HS-5 (cell line): Measurements from ENCODE around the gene TMEM109.
"Not testable (repeated sequence)": the region's sequence is repeated elsewhere in the genome, so short reads cannot be mapped to it uniquely, and the experiment has no call there.

Experiments
- DNase-seq: peaks from one replicate; pipeline ENCODE4 v3.0.0-alpha.2; 2012; ENCODE audit warnings: low read depth

The TMEM109 gene

GRCh38 chr11:60878245-60879101 lies 35.5 kb upstream of the TMEM109 start:
- DNase-seq, result no peak

- no peak for DNase-seq
These were observed 34.9 kb upstream of the TMEM109 start for GRCh38 chr11:60879104-60879503.

- no peak for DNase-seq
These were observed 33.9 kb upstream of the TMEM109 start for GRCh38 chr11:60879971-60880588.

- no peak for DNase-seq
These were observed 33.2 kb upstream of the TMEM109 start for GRCh38 chr11:60880643-60881282.

GRCh38 chr11:60887556-60887955 lies 26.4 kb upstream of the TMEM109 start:
- DNase-seq, result no peak

GRCh38 chr11:60889869-60890311 lies 24.1 kb upstream of the TMEM109 start:
- DNase-seq, result no peak

GRCh38 chr11:60890696-60891095 lies 23.3 kb upstream of the TMEM109 start:
- DNase-seq, result no peak

- DNase-seq, result no peak
These were observed 22.7 kb upstream of the TMEM109 start for GRCh38 chr11:60891103-60891741.

- DNase-seq, result no peak
These were observed 18.3 kb upstream of the TMEM109 start for GRCh38 chr11:60895687-60896086.

GRCh38 chr11:60897496-60897895 lies 16.5 kb upstream of the TMEM109 start:
- DNase-seq, result no peak

GRCh38 chr11:60899046-60899936 lies 14.7 kb upstream of the TMEM109 start:
- no peak for DNase-seq

- no peak for DNase-seq
These were observed 14.0 kb upstream of the TMEM109 start for GRCh38 chr11:60899977-60900376.

GRCh38 chr11:60900673-60901404 lies 13.1 kb upstream of the TMEM109 start:
- DNase-seq, result no peak

GRCh38 chr11:60902625-60903024 lies 11.3 kb upstream of the TMEM109 start:
- DNase-seq, result no peak

- DNase-seq, result no peak
These were observed 8.9 kb upstream of the TMEM109 start for GRCh38 chr11:60905047-60905446.

GRCh38 chr11:60905551-60906113 lies 8.3 kb upstream of the TMEM109 start:
- no peak for DNase-seq

- DNase-seq, result peak; percentile 89
These were observed 7.6 kb upstream of the TMEM109 start, which contains the start of gene PRPF19 for GRCh38 chr11:60906132-60906972. PRPF19 (minus strand) TSS chr11:60906585; CDS start chr11:60906382, 203 bp downstream.

- DNase-seq, result no peak
These were observed 5.2 kb upstream of the TMEM109 start for GRCh38 chr11:60908803-60909202.

GRCh38 chr11:60909680-60910280 lies 4.2 kb upstream of the TMEM109 start:
- not testable (repeated sequence) for DNase-seq
